H9 (cell line): ENCODE results near the gene CCT2. TPM values are rescaled to one million over a fixed set of nuclear protein-coding genes. Genes with fewer than 3 reads are reported as not detected.

ENCODE experiments used
- DNase-seq: peaks from one replicate; pipeline ENCODE4 v3.0.0-alpha.2; 2017
- H2AFZ ChIP-seq: one replicate; pipeline ENCODE4 v1.6.1; 2013; ENCODE audit warnings: mild to moderate bottlenecking, low read length, control low read depth, moderate library complexity
- H2AK5ac ChIP-seq: 2 replicates; pipeline ENCODE4 v1.6.1; 2013; ENCODE audit warnings: low read length, control low read depth, mixed read lengths; ENCODE audit not compliant: insufficient read length
- H2BK120ac ChIP-seq: one replicate; pipeline ENCODE4 v1.6.1; 2013; ENCODE audit warnings: low read depth, mild to moderate bottlenecking, low read length, control low read depth, inconsistent platforms; ENCODE audit not compliant: poor library complexity, severe bottlenecking
- H2BK12ac ChIP-seq: 2 replicates; pipeline ENCODE4 v1.6.1; 2013; ENCODE audit warnings: low read length, control low read depth, mixed read lengths, low read depth; ENCODE audit not compliant: insufficient read length
- H2BK15ac ChIP-seq: 2 replicates; pipeline ENCODE4 v1.6.1; 2013; ENCODE audit warnings: low read depth, low read length, control low read depth
- H2BK20ac ChIP-seq: one replicate; pipeline ENCODE4 v1.6.1; 2013; ENCODE audit warnings: low read depth, mild to moderate bottlenecking, low read length, control low read depth, inconsistent platforms; ENCODE audit not compliant: poor library complexity, severe bottlenecking
- H2BK5ac ChIP-seq: 2 replicates; pipeline ENCODE4 v1.6.1; 2013; ENCODE audit warnings: low read length, control low read depth, mixed read lengths; ENCODE audit not compliant: insufficient read length
- H3K14ac ChIP-seq: 2 replicates; pipeline ENCODE4 v1.6.1; 2013; ENCODE audit warnings: low read length, control low read depth; ENCODE audit not compliant: insufficient read depth
- H3K18ac ChIP-seq: 2 replicates; pipeline ENCODE4 v1.6.1; 2013; ENCODE audit warnings: low read depth, mild to moderate bottlenecking, mixed read lengths, low read length, control low read depth; ENCODE audit not compliant: insufficient read length
- H3K23ac ChIP-seq: 2 replicates; pipeline ENCODE4 v1.6.1; 2013; ENCODE audit warnings: low read length, control low read depth, mixed read lengths, low read depth; ENCODE audit not compliant: insufficient read length
- H3K23me2 ChIP-seq: 2 replicates; pipeline ENCODE4 v1.6.1; 2013; ENCODE audit warnings: low read depth, mild to moderate bottlenecking, mixed read lengths, low read length, control low read depth; ENCODE audit not compliant: insufficient read length, poor library complexity, severe bottlenecking
- H3K27ac ChIP-seq: 2 replicates; pipeline ENCODE4 v1.5.1; 2013; ENCODE audit warnings: low read length, control low read depth, mixed read lengths, low read depth; ENCODE audit not compliant: insufficient read length
- H3K27me3 ChIP-seq: 2 replicates; pipeline ENCODE4 v1.6.1; 2013; ENCODE audit warnings: low read length, control low read depth, inconsistent platforms; ENCODE audit not compliant: insufficient read depth
- H3K4ac ChIP-seq: 2 replicates; pipeline ENCODE4 v1.6.1; 2013; ENCODE audit warnings: low read depth, mild to moderate bottlenecking, control low read depth, inconsistent platforms, low read length, moderate library complexity
- H3K4me1 ChIP-seq: 2 replicates; pipeline ENCODE4 v1.6.1; 2013; ENCODE audit warnings: low read length, control low read depth, inconsistent platforms; ENCODE audit not compliant: insufficient read depth
- H3K4me2 ChIP-seq: 2 replicates; pipeline ENCODE4 v1.6.1; 2013; ENCODE audit warnings: low read length, control low read depth, mixed read lengths; ENCODE audit not compliant: insufficient read length, insufficient read depth
- H3K56ac ChIP-seq: 2 replicates; pipeline ENCODE4 v1.6.1; 2013; ENCODE audit warnings: low read depth, mild to moderate bottlenecking, mixed read lengths, low read length, control low read depth; ENCODE audit not compliant: insufficient read length
- H3K79me1 ChIP-seq: 2 replicates; pipeline ENCODE4 v1.6.1; 2013; ENCODE audit warnings: low read depth, mild to moderate bottlenecking, moderate library complexity, low read length, control low read depth, inconsistent platforms; ENCODE audit not compliant: insufficient read depth, poor library complexity, severe bottlenecking
- H3K79me2 ChIP-seq: 2 replicates; pipeline ENCODE4 v1.6.1; 2013; ENCODE audit warnings: low read length, control low read depth, inconsistent platforms; ENCODE audit not compliant: insufficient read depth
- H3K9ac ChIP-seq: 2 replicates; pipeline ENCODE4 v1.6.1; 2013; ENCODE audit warnings: low read length, control low read depth, mixed read lengths; ENCODE audit not compliant: insufficient read length; ENCODE audit errors: extremely low read depth
- H3K9me3 ChIP-seq: one replicate; pipeline ENCODE4 v1.6.1; 2013; ENCODE audit warnings: low read depth, low read length, inconsistent platforms; ENCODE audit not compliant: control insufficient read depth
- H3T11ph ChIP-seq: one replicate; pipeline ENCODE4 v1.6.1; 2013; ENCODE audit warnings: mild to moderate bottlenecking, low read length, control low read depth, inconsistent platforms
- H4K20me1 ChIP-seq: one replicate; pipeline ENCODE4 v1.6.1; 2013; ENCODE audit not compliant: control insufficient read depth, insufficient read length, insufficient read depth
- H4K5ac ChIP-seq: 2 replicates; pipeline ENCODE4 v1.6.1; 2013; ENCODE audit warnings: low read depth, mild to moderate bottlenecking, mixed read lengths, low read length, control low read depth; ENCODE audit not compliant: insufficient read length
- H4K8ac ChIP-seq: replicated peaks from 2 replicates; pipeline ENCODE4 v1.6.1; 2013; ENCODE audit warnings: low read length, control low read depth, mixed read lengths, low read depth; ENCODE audit not compliant: insufficient read length
- H4K91ac ChIP-seq: 2 replicates; pipeline ENCODE4 v1.6.1; 2013; ENCODE audit warnings: low read depth, mild to moderate bottlenecking, moderate library complexity, mixed read lengths, low read length, control low read depth; ENCODE audit not compliant: insufficient read length
- H3K27ac Mint-ChIP-seq, 3 experiments: 2 replicates in 2 of 3; 3 replicates in 1 of 3; pipeline ENCODE4 v1.8.0; 2020 to 2021; ENCODE audit warnings: mixed read lengths in 3 of 3, mild to moderate bottlenecking in 1 of 3, moderate library complexity in 1 of 3
- H3K27me3 Mint-ChIP-seq: 2 replicates; pipeline ENCODE4 v1.8.0; 2021; ENCODE audit warnings: low read depth, mild to moderate bottlenecking, moderate library complexity, mixed read lengths
- H3K36me3 Mint-ChIP-seq, 3 experiments: 2 replicates in 2 of 3; 3 replicates in 1 of 3; pipeline ENCODE4 v1.8.0; 2020 to 2021; ENCODE audit warnings: low read depth in 3 of 3, mixed read lengths in 3 of 3; ENCODE audit not compliant: insufficient read depth in 1 of 3
- H3K4me1 Mint-ChIP-seq, 2 experiments: 2 replicates each; pipeline ENCODE4 v1.8.0; 2020; ENCODE audit warnings: mixed read lengths in 2 of 2
- H3K4me3 Mint-ChIP-seq, 2 experiments: 2 replicates in 1 of 2; 3 replicates in 1 of 2; pipeline ENCODE4 v1.8.0; 2020 to 2021; ENCODE audit warnings: mild to moderate bottlenecking in 2 of 2, mixed read lengths in 2 of 2, moderate library complexity in 1 of 2
- H3K9me3 Mint-ChIP-seq, 2 experiments: 2 replicates in 1 of 2; 3 replicates in 1 of 2; pipeline ENCODE4 v1.8.0; 2020; ENCODE audit warnings: mild to moderate bottlenecking in 2 of 2, mixed read lengths in 2 of 2, moderate library complexity in 1 of 2
- whole genome bisulfite sequencing: extraction: QIAGEN DNeasy Blood & Tissue Kit; methylation state at CpG from one replicate; pipeline ENCODE4 v1.1.7; 2013; ENCODE audit warnings: missing lambda C conversion rate, low lambda C conversion rate, mixed read lengths; ENCODE audit not compliant: insufficient read length; ENCODE audit errors: extremely low coverage; 5-methylcytosine and 5-hydroxymethylcytosine counted together
- total RNA-seq: library from RNA; stranded (reverse); gene quantifications from 2 replicates; pipeline ENCODE4 v1.2.1, GENCODE V29; 2021
- TF ChIP-seq, protein P1 (sequence below): fragments of 200-600 bp; sonication (generic); conservative IDR thresholded peaks from 3 replicates; pipeline ENCODE4 v1.8.0; 2021; ENCODE audit warnings: antibody characterized with exemption, mild to moderate bottlenecking

Gene CCT2
- total RNA-seq, 1 experiment from 2014 or later: 405 TPM

DNA sequence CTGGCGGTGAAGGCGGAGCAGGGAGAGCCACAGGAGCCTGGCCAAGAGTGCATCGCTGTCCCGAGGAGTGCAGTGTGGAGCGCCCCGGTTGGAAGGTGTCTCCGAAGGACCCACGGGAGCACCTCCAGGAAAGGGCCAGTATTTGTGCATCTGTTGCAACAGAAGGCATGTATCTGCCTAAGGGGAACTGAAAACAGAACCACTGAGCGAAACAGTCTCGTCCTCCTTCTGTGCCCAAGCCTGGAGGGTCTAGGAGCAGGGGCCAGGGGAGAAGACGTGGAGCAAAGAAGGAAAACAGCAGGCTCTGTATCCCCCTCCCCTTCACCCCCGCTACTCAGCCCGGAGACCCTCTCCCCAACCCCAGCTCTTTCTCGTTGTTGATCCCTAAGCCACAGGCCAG, 30.8 kb downstream of the CCT2 start:
- no peak overlapping the region for H2BK20ac ChIP-seq
- no peak overlapping the region for H4K91ac ChIP-seq
- H3T11ph ChIP-seq: no peak overlapping the region
- no peak overlapping the region for H2BK5ac ChIP-seq
- H3K9ac ChIP-seq: no peak overlapping the region
- H3K27ac ChIP-seq: no peak overlapping the region
- H4K5ac ChIP-seq: no peak overlapping the region
- no peak overlapping the region for H2AFZ ChIP-seq
- no peak overlapping the region for H3K4me2 ChIP-seq
- DNase-seq: no peak
- TF ChIP-seq, protein P1, sequence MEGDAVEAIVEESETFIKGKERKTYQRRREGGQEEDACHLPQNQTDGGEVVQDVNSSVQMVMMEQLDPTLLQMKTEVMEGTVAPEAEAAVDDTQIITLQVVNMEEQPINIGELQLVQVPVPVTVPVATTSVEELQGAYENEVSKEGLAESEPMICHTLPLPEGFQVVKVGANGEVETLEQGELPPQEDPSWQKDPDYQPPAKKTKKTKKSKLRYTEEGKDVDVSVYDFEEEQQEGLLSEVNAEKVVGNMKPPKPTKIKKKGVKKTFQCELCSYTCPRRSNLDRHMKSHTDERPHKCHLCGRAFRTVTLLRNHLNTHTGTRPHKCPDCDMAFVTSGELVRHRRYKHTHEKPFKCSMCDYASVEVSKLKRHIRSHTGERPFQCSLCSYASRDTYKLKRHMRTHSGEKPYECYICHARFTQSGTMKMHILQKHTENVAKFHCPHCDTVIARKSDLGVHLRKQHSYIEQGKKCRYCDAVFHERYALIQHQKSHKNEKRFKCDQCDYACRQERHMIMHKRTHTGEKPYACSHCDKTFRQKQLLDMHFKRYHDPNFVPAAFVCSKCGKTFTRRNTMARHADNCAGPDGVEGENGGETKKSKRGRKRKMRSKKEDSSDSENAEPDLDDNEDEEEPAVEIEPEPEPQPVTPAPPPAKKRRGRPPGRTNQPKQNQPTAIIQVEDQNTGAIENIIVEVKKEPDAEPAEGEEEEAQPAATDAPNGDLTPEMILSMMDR: no peak
- no peak overlapping the region for H3K56ac ChIP-seq
- no peaks in the 10 kb centered on the region for H3K23me2 ChIP-seq
- no peak overlapping the region for H3K18ac ChIP-seq
- H3K9me3 ChIP-seq: no peaks in the 10 kb centered on the region
- no peak overlapping the region for H3K4me3 Mint-ChIP-seq
- no peaks in the 10 kb centered on the region for H3K4me1 Mint-ChIP-seq
- no peaks in the 10 kb centered on the region for H3K79me2 ChIP-seq
- H3K14ac ChIP-seq: no peak overlapping the region
- no peak overlapping the region for H2BK120ac ChIP-seq
- H3K27me3 Mint-ChIP-seq: no peaks in the 10 kb centered on the region
- H4K20me1 ChIP-seq: no peaks in the 10 kb centered on the region
- no peak overlapping the region for H2BK12ac ChIP-seq
- H2AK5ac ChIP-seq: no peak overlapping the region
- WGBS: no CpG with 5 or more reads among the region's 14 CpGs
- H3K9me3 Mint-ChIP-seq: no peaks in the 10 kb centered on the region
- H3K4ac ChIP-seq: no peak overlapping the region
- H2BK15ac ChIP-seq: no peak overlapping the region
- no peaks in the 10 kb centered on the region for H3K27me3 ChIP-seq
- H3K79me1 ChIP-seq: no peaks in the 10 kb centered on the region
- H3K23ac ChIP-seq: no peak overlapping the region
- H4K8ac ChIP-seq: no peak overlapping the region
- no peaks in the 10 kb centered on the region for H3K36me3 Mint-ChIP-seq
- no peak overlapping the region for H3K27ac Mint-ChIP-seq
- H3K4me1 ChIP-seq: no peaks in the 10 kb centered on the region
